CD4-positive, alpha-beta T cell treated with Interleukin-6 at 100 ng/mL for 8 hours (primary cell): ENCODE data around the gene RBM4B.
"Not testable (repeated sequence)": the region's sequence is repeated elsewhere in the genome, so short reads cannot be mapped to it uniquely, and the experiment has no call there.

Experiments
- DNase-seq: peaks from one replicate; pipeline ENCODE4 v3.0.0-alpha.2; 2020; ENCODE audit warnings: mixed read lengths, low spot score

RBM4B gene

DNA sequence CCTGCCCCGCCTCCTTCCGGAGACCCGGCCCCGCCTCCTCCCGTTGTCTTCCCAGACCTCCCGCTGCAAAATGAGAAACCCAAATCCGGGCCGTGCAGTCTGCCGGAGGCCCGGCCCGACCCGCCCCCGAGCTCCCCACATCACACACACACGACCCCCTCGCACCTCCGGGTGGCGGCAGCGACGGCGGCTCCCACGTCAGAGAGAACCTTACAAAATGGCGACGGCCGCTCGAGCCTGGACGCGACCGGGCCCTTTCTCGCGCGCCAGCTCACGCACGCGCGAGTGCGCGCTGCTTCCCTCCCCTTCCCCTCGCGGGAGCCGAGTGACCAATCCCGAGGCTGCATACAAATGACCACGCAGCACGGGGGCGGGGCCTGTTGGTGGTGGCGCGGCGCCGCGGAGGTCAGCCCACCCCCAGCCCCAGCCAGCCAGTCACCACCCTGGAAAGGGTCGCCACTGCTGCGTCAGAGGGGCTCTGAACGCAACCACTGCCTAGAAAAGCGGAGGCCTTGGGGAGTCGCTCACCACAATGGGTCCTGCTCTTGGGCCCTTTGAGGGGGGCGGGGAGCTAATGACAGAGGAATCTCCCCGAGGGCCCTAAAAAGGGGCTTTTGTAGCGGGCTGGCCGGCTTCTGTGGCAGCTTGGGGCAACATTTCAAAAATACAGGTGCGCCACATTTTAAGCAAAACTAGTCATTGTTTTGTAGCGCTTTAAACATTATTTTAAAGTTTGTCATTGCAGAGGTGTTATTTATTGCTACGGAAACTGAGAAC lies at the start of gene RBM4B:
Gene RBM4B (minus strand): TSS at position 289 of the 777 bp plus-strand sequence. CDS start 808 bp downstream, outside the sequence.
- DNase-seq, result peak; percentile 94

DNA sequence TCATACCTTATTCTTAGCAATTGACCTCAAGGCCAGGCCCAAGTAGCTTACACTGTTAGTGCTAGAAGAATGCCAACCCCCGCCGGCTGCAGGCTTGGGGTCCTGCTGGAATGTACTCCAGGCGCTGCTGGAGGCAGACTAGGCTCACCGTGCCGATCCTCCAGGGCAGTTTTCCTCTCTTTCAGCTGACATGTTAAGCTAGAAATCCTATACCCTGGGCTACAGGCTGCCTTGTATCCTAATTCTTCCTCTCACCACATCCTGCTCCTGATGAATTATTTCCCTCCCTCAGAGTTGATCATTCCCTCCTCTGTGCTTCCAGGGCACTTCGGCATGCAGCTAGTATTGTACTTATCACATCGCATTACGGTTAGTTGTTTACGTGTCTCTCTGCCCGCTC lies 48.0 kb upstream of the RBM4B start:
- no peak for DNase-seq

- DNase-seq, result no peak
Observed at GRCh38 chr11:66725114-66725513, 47.4 kb upstream of the RBM4B start.

DNA sequence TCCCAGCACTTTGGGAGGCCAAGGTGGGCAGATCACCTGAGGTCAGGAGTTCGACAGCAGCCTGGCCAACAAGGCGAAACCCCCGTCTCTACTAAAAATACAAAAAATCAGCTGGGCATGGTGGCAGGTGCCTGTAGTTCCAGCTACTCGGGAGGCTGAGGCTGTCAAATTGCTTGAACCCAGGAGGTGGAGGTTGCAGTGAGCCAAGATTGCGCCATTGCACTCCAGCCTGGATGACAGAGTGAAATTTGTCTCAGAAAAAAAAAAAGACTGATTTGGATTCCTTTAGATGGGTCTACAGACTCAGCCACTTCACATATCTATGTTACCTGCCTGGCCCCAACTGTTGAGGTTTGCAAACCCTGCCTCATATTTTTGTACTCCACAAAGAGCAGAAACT lies 46.5 kb upstream of the RBM4B start:
- not testable (repeated sequence) for DNase-seq

DNA sequence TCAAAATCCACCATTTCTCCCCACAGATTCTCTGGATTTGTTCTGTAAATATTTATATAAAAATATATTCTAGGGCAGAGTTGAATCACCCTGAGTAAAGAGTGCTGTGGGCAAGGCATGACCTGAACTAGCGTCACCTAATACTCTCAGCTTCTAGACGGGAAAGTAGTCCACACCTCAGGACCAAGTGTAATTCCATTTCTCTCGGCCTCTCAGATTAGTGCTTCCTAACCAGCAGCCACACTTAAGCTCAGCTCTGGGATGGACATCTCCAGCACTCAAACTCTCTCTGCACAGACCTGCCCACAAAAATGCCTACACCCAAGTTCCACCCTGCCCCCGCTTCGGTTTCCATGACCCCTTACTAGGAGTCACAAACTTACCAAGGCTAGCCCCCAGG lies 46.0 kb upstream of the RBM4B start:
- DNase-seq, result no peak

GRCh38 chr11:66722745-66723651 lies 45.3 kb upstream of the RBM4B start:
- no peak for DNase-seq

DNA sequence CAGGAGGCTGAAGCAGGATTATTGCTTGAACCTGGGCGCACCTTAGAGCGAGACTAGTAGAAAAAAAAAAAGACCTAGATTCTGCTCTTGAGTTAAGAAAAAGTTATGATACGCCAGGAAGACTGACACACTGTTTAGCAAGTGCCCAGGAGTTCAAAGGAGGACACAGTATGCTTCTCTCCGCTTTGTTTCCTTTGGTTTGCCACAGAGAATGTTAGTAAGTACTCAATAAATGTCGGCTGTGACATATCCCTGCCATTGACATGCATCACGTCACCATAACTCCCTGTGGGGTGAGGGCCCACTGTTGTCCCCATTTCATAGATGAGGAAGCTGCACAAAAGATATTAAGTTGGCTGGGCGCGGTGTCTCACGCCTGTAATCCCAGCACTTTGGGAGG lies 44.3 kb upstream of the RBM4B start:
- no peak for DNase-seq

- DNase-seq, result no peak
Observed at GRCh38 chr11:66720899-66721470, 43.3 kb upstream of the RBM4B start.

- peak; percentile 17 for DNase-seq
Observed at GRCh38 chr11:66720223-66720898, 42.7 kb upstream of the RBM4B start.

DNA sequence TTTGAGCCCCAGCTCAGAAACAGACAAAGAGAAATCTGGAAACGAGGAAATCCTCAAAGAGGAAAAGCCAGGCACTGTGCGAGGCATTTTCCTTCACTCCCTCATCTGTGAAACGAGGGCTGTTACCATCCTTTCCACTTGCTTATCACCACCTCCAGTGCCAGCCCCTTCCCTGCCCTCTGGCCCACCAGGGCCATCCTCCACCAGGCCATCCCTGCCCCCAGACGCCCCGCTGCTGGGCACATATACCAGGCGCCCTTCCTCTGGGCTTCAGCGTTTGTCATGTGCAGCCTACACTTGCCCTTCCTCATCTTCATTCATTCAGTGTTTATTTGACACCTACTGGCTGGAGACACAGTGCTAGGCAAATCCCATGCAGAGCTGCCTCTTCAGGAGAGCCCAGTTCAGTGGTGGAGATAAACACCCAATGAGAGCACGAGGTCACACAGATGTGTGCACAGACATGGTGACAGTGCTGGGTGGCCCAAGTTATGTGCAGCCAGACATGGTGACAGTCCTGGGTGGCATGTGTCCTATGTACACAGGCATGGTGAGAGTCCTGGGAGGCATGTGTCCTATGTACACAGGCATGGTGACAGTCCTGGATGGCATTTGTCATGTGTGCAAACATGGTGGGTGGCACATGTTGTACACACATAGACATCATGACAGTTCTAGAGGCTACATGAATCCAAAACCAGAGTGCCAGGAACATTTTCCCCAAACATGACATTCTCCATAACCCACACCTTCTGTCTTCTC lies 41.6 kb upstream of the RBM4B start:
- DNase-seq, result no peak

DNA sequence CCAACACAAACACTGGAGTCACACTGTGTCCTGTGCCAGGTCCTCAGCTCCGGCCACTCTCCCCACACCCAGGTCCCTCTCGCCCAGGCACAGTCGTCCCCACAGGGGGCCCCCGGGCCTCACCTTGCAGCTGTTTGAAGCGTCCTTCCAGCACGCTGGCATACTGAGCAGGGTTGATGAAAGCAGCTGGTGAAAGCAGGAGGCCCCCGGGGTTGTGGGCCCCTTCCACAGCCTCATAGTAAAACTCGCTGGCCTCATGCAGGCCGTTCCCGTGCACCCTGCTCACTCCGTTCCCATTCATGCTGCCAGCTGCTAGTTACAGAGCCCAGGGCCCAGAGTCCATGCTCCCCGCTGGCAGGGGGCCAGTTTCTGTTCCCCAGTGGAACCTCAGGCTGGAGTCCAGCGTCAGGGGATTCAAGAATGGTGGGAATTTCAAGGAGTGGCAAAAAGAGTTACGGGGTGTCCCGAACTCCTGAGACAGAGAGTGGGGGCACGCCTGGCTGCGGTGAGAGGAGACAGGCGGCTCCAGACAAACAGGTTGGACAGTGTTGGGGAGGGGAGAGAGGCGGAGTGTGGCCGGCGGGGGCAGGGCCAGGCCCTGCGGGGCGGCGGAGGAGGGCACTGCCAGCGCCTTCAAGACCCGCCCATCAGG lies 40.8 kb upstream of the RBM4B start:
- DNase-seq, result no peak

- DNase-seq, result no peak
Observed at GRCh38 chr11:66717925-66718319, 40.2 kb upstream of the RBM4B start.

- no peak for DNase-seq
Observed at GRCh38 chr11:66716996-66717395, 39.3 kb upstream of the RBM4B start.

- DNase-seq, result no peak
Observed at GRCh38 chr11:66715346-66716085, 37.8 kb upstream of the RBM4B start.

- DNase-seq, result no peak
Observed at GRCh38 chr11:66713746-66714480, 36.2 kb upstream of the RBM4B start.

GRCh38 chr11:66710384-66710930 lies 32.8 kb upstream of the RBM4B start:
- no peak for DNase-seq

DNA sequence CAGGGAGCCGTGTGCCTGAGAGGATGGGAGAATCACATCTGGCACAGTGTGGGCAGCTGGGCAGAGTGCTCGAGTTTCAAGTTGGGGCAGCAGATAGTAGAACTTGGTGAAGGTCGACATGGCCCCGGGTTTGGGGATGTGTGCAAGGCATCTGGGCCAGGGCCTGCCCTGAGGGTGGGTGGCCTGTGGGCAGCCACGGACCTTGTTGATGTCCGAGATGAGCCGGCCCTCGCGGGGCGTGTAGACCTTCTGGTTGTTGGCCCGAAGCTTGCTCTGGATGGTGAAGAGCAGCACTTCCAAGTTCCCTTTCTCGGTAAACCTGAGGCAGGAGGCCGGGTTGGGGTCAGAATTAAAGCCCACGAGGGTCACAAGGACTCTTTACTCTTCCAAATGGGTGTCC lies 31.0 kb upstream of the RBM4B start:
- DNase-seq, result no peak

- DNase-seq, result no peak
Observed at GRCh38 chr11:66708094-66708493, 30.4 kb upstream of the RBM4B start.

GRCh38 chr11:66707486-66707885 lies 29.8 kb upstream of the RBM4B start:
- no peak for DNase-seq
